CD14-positive monocyte (primary cell): ENCODE measurements around the gene ITPR2. TPM values are rescaled to one million over a fixed set of nuclear protein-coding genes. Genes with fewer than 3 reads are reported as not detected.

Experiments
- DNase-seq, 3 donors: peaks; one replicate each; pipeline ENCODE4 v3.0.0-alpha.2; 2011 to 2022
- H2AFZ ChIP-seq: 2 replicates; pipeline ENCODE4 v1.6.0; 2012; ENCODE audit warnings: mild to moderate bottlenecking, low read depth, low read length, inconsistent platforms; ENCODE audit not compliant: insufficient read depth, poor library complexity, severe bottlenecking
- H3K27ac ChIP-seq, 2 donors: 1 replicate in 1 of 2; 2 replicates in 1 of 2; pipeline ENCODE4 v1.5.1; 2012 to 2013; ENCODE audit warnings: low read length in 2 of 2, control low read depth in 1 of 2, inconsistent platforms in 1 of 2, low read depth in 1 of 2, mild to moderate bottlenecking in 1 of 2
- H3K27me3 ChIP-seq, 2 donors: one replicate each; pipeline versions ENCODE4 v1.6.0 to v1.6.1; 2011 to 2013; ENCODE audit warnings: low read length in 2 of 2; ENCODE audit not compliant: control insufficient read depth in 2 of 2, insufficient read depth in 2 of 2
- H3K36me3 ChIP-seq, 2 donors: replicated peaks in 1 of 2; 1 replicate in 1 of 2; 2 replicates in 1 of 2; pipeline versions ENCODE4 v1.5.1 to v1.6.1; 2012 to 2013; ENCODE audit warnings: low read length in 2 of 2, control low read depth in 1 of 2, inconsistent platforms in 1 of 2, mild to moderate bottlenecking in 1 of 2; ENCODE audit not compliant: insufficient read depth in 2 of 2, control insufficient read depth in 1 of 2
- H3K4me1 ChIP-seq, 2 donors: 1 replicate in 1 of 2; 2 replicates in 1 of 2; pipeline versions ENCODE4 v1.5.1 to v1.6.1; 2012 to 2013; ENCODE audit warnings: low read length in 2 of 2, control low read depth in 1 of 2, inconsistent platforms in 1 of 2, mild to moderate bottlenecking in 1 of 2, moderate library complexity in 1 of 2; ENCODE audit not compliant: insufficient read depth in 2 of 2, control insufficient read depth in 1 of 2
- H3K4me2 ChIP-seq: replicated peaks from 2 replicates; pipeline ENCODE3; 2012; ENCODE audit warnings: low read length, moderate library complexity, mild to moderate bottlenecking; ENCODE audit not compliant: poor library complexity, severe bottlenecking; ENCODE audit errors: extremely low read depth
- H3K4me3 ChIP-seq, 3 experiments: fragments of 200-600 bp in 1 of 3; sonication (generic) in 1 of 3; replicated peaks in 1 of 3; 1 replicate in 2 of 3; 2 replicates in 1 of 3; pipeline ENCODE4 v1.5.1; 2011 to 2013; ENCODE audit warnings: low read length in 3 of 3, mild to moderate bottlenecking in 3 of 3, control low read depth in 2 of 3, low read depth in 2 of 3, inconsistent platforms in 1 of 3, moderate library complexity in 1 of 3
- H3K79me2 ChIP-seq: 2 replicates; pipeline ENCODE4 v1.6.0; 2012; ENCODE audit warnings: mild to moderate bottlenecking, control low read depth, inconsistent platforms, low read length, moderate library complexity; ENCODE audit not compliant: insufficient read depth
- H3K9ac ChIP-seq: 2 replicates; pipeline ENCODE4 v1.6.0; 2017; ENCODE audit warnings: low read length, mild to moderate bottlenecking; ENCODE audit not compliant: insufficient read depth, poor library complexity, severe bottlenecking
- H3K9me3 ChIP-seq, 2 donors: replicated peaks in 1 of 2; 1 replicate in 1 of 2; 2 replicates in 1 of 2; pipeline versions ENCODE4 v1.5.1 to v1.6.1; 2012 to 2013; ENCODE audit warnings: low read length in 2 of 2, control low read depth in 1 of 2; ENCODE audit not compliant: control insufficient read depth in 1 of 2, insufficient read depth in 1 of 2
- H4K20me1 ChIP-seq: 2 replicates; pipeline ENCODE4 v1.6.0; 2012; ENCODE audit warnings: mild to moderate bottlenecking, low read length, control low read depth, moderate library complexity; ENCODE audit not compliant: insufficient read depth
- H3K27ac Mint-ChIP-seq, 7 donors: one replicate each; pipeline ENCODE4 v1.8.0; 2020; ENCODE audit warnings: mild to moderate bottlenecking in 7 of 7, mixed read lengths in 7 of 7, moderate library complexity in 6 of 7, inconsistent platforms in 2 of 7
- H3K27me3 Mint-ChIP-seq, 3 donors: one replicate each; pipeline ENCODE4 v1.8.0; 2021 to 2022; ENCODE audit warnings: low read depth in 3 of 3, mild to moderate bottlenecking in 3 of 3, mixed read lengths in 3 of 3, moderate library complexity in 3 of 3, inconsistent platforms in 1 of 3
- H3K36me3 Mint-ChIP-seq, 2 donors: one replicate each; pipeline ENCODE4 v1.8.0; 2020; ENCODE audit warnings: mixed read lengths in 2 of 2, inconsistent platforms in 1 of 2, mild to moderate bottlenecking in 1 of 2
- H3K4me1 Mint-ChIP-seq: one replicate; pipeline ENCODE4 v1.8.0; 2020; ENCODE audit warnings: mild to moderate bottlenecking, mixed read lengths
- H3K4me3 Mint-ChIP-seq, 2 donors: one replicate each; pipeline ENCODE4 v1.8.0; 2020; ENCODE audit warnings: mild to moderate bottlenecking in 2 of 2, mixed read lengths in 2 of 2, moderate library complexity in 1 of 2
- H3K9me3 Mint-ChIP-seq, 7 donors: one replicate each; pipeline ENCODE4 v1.8.0; 2020 to 2022; ENCODE audit warnings: mixed read lengths in 7 of 7, mild to moderate bottlenecking in 6 of 7, moderate library complexity in 6 of 7, inconsistent platforms in 2 of 7
- CTCF ChIP-seq: fragments of 200-600 bp; IDR thresholded peaks from one replicate; pipeline ENCODE4 v1.8.0; 2022; ENCODE audit warnings: antibody characterized with exemption, mild to moderate bottlenecking
- WGBS: methylation state at CpG from one replicate; pipeline ENCODE4 v1.1.5; 2013; ENCODE audit warnings: missing lambda C conversion rate; ENCODE audit not compliant: insufficient coverage; 5-methylcytosine and 5-hydroxymethylcytosine counted together
- intact Hi-C, 2 donors: fragments of 100-400 bp; cut with micrococcal nuclease; formaldehyde crosslinking; loops; one replicate each; pipeline versions ENCODE4 v1.15.0 to v1.15.1; 2023
- polyA plus RNA-seq, 3 donors: library from polyadenylated mRNA; depleted of rRNA in 1 of 3; unstranded in 2 of 3; stranded (reverse) in 1 of 3; fragments of 300-500 nt in 2 of 3; fragments of >200 nt in 1 of 3; fragmentation: Illumina TruSeq in 2 of 3; gene quantifications; 1 replicate in 2 of 3; 2 replicates in 1 of 3; pipeline ENCODE4 v1.2.3, GENCODE V29; 2012 to 2021

Gene ITPR2
- polyA plus RNA-seq, 3 donors: 2.7 to 6.4 (median 5.7) TPM

DNA sequence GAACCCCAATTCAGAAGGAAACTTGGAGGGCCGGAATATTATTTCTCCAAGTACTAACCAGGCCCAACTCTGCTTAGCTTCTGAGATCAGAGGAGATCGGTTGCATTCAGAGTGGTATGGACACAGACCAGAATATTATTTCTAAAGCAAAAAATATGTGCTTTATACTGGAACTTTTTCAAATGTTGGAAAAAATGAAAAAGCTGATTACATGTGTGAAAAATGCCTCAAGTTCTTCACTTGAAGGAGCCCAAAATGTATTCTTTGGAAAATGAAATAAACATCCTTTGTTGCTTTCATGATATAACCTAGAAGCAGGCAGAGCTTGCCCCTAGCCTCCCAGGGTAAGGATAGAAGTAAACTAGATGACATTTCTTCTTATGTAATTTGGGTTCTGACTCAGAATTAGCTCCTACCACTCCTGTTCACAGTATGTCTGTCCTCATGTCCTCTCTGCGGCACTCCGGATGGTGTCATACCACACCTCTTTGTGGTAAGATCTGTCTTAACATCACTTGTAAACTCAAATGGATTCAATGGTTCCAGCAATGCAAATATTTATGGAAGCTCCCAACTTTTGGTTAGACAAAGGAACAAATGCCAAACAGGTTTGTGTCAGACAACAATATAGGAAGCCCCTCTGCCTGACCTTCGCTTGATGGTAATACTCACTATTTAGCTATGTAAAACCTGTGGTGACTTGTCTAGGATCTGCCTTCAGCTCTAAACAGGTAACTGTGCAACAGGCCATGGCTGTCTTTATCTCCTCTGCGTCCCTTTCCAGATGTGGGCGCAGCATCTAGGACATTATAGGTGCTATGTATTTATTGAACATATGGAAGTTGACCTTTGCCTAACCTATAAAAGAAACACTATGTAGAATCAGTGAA lies 459.1 kb downstream of the ITPR2 start:
- WGBS: 80% methylated on average over 1 of the region's 7 CpGs
- Mint-ChIP-seq H3K27me3 (no peaks in the 10 kb centered on the region), H3K4me1 (peaks cover 9% of the 10 kb centered on the region), H3K4me3 (no peak overlapping the region), H3K36me3 (peaks cover 10 to 15% of the 10 kb centered on the region in 2 donors), H3K27ac (no peak overlapping the region), H3K9me3 (peaks cover 0 to 2% (median 0%) of the 10 kb centered on the region in 7 donors)
- no peak for DNase-seq
- Histone ChIP-seq H2AFZ (no peak overlapping the region), H3K9me3 (no peaks in the 10 kb centered on the region), H3K79me2 (no peaks in the 10 kb centered on the region), H3K27me3 (no peaks in the 10 kb centered on the region), H3K27ac (no peak overlapping the region), H3K36me3 (no peaks in the 10 kb centered on the region), H3K4me1 (peaks cover 2 to 8% of the 10 kb centered on the region in 2 donors), H3K4me2 (no peak overlapping the region), H4K20me1 (no peaks in the 10 kb centered on the region), H3K9ac (no peak overlapping the region), H3K4me3 (no peak overlapping the region)
- no peak for TF ChIP-seq CTCF
- intact Hi-C loops: no loop called here

DNA sequence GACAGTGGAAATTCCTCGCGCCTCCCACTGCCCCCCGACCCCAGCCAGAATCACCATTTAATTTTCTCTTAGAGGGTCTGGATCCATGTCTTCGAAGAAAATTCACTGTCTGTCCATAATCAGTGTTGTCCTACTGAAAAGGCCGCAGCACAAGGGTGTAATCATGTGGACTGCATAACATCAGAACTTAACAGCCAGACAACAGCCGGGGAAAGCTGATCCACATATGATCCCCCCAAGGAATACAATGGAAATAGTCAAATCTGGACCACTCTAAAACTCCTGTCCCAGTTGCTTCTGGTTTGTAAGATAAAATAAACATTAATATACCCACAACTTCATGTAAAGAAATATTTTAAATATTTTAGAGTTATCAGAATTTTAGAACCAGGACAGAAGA lies 460.1 kb downstream of the ITPR2 start:
- Histone ChIP-seq H3K79me2 (no peaks in the 10 kb centered on the region), H3K9ac (no peak overlapping the region), H3K4me1 (no peaks in the 10 kb centered on the region), H2AFZ (no peak overlapping the region), H3K27me3 (no peaks in the 10 kb centered on the region), H3K27ac (no peak overlapping the region), H3K36me3 (no peaks in the 10 kb centered on the region), H3K4me2 (no peak overlapping the region), H4K20me1 (no peaks in the 10 kb centered on the region), H3K9me3 (no peaks in the 10 kb centered on the region), H3K4me3 (no peak overlapping the region)
- intact Hi-C loops: no loop called here
- no peak for TF ChIP-seq CTCF
- H3K27me3 Mint-ChIP-seq: no peaks in the 10 kb centered on the region
- peaks cover 0 to 2% (median 0%) of the 10 kb centered on the region in 7 donors for H3K9me3 Mint-ChIP-seq
- WGBS: 96% methylated on average over 5 of the region's 6 CpGs
- DNase-seq: no peak
- peaks cover 10 to 15% of the 10 kb centered on the region in 2 donors for H3K36me3 Mint-ChIP-seq
- no peak overlapping the region for H3K4me3 Mint-ChIP-seq
- no peak overlapping the region for H3K27ac Mint-ChIP-seq
- H3K4me1 Mint-ChIP-seq: no peaks in the 10 kb centered on the region
